IMR-90 (cell line): ENCODE data around the gene ASTN2. TPM values are rescaled to one million over a fixed set of nuclear protein-coding genes. Genes with fewer than 3 reads are reported as not detected.

Experiments
- ATAC-seq: fragments of 200-7000 bp; cut with Tn5 transposase; 2 replicates; pipeline ENCODE4 v1.9.1; 2020; ENCODE audit warnings: low read depth, mild to moderate bottlenecking, moderate library complexity
- BruUV-seq: library from RNA; stranded (reverse); fragments of 400-500 nt; replicated peaks from 2 replicates; lab custom pipeline; 2021; lab: Mats Ljungman, UMichigan
- CTCF ChIA-PET: fragments of 300-600 bp; formaldehyde crosslinking; extraction: SDS; loops from one replicate; lab custom pipeline; 2021; ENCODE audit warnings: antibody characterized with exemption; lab: Yijun Ruan, JAX
- POLR2A ChIA-PET: fragments of 300-600 bp; sonication (Branson Sonifier 250); formaldehyde crosslinking; loops from one replicate; lab custom pipeline; 2022; ENCODE audit warnings: antibody characterized with exemption; ENCODE audit not compliant: unreplicated experiment; lab: Charles Lee
- DNase-seq: peaks from one replicate; pipeline ENCODE4 v3.0.0; 2013
- H2AFZ ChIP-seq: replicated peaks from 2 replicates; pipeline ENCODE3; 2013; ENCODE audit warnings: low read length, mild to moderate bottlenecking; ENCODE audit not compliant: poor library complexity
- H2AK5ac ChIP-seq: 2 replicates; pipeline ENCODE4 v1.6.1; 2013; ENCODE audit warnings: low read depth, low read length, inconsistent platforms
- H2AK9ac ChIP-seq: replicated peaks from 2 replicates; pipeline ENCODE3; 2013; ENCODE audit warnings: mild to moderate bottlenecking, low read depth, low read length, moderate library complexity; ENCODE audit not compliant: poor library complexity
- H2BK120ac ChIP-seq: 2 replicates; pipeline ENCODE4 v1.6.1; 2013; ENCODE audit warnings: low read depth, low read length, inconsistent platforms
- H2BK15ac ChIP-seq: 3 replicates; pipeline ENCODE4 v1.6.1; 2013; ENCODE audit warnings: low read depth, low read length, inconsistent platforms
- H2BK20ac ChIP-seq: 2 replicates; pipeline ENCODE4 v1.6.1; 2013; ENCODE audit warnings: low read depth, mild to moderate bottlenecking, inconsistent platforms, low read length, moderate library complexity
- H2BK5ac ChIP-seq: 2 replicates; pipeline ENCODE4 v1.6.1; 2013; ENCODE audit warnings: mild to moderate bottlenecking, low read depth, low read length, inconsistent platforms; ENCODE audit not compliant: poor library complexity, severe bottlenecking
- H3K14ac ChIP-seq: replicated peaks from 2 replicates; pipeline ENCODE4 v1.6.1; 2013; ENCODE audit warnings: low read depth, low read length, inconsistent platforms
- H3K18ac ChIP-seq: 2 replicates; pipeline ENCODE4 v1.6.1; 2013; ENCODE audit warnings: low read depth, low read length, control low read depth
- H3K23ac ChIP-seq: 2 replicates; pipeline ENCODE4 v1.6.1; 2013; ENCODE audit warnings: low read depth, low read length, inconsistent platforms
- H3K27ac ChIP-seq: 2 replicates; pipeline ENCODE4 v1.5.1; 2013; ENCODE audit warnings: mild to moderate bottlenecking, control low read depth, low read length; ENCODE audit not compliant: insufficient read depth
- H3K27me3 ChIP-seq: 2 replicates; pipeline ENCODE4 v1.6.1; 2013; ENCODE audit warnings: low read length; ENCODE audit not compliant: control insufficient read depth, insufficient read depth
- H3K36me3 ChIP-seq: 2 replicates; pipeline ENCODE4 v1.6.1; 2013; ENCODE audit warnings: low read length, mixed read lengths; ENCODE audit not compliant: control insufficient read depth, insufficient read depth
- H3K4ac ChIP-seq: 2 replicates; pipeline ENCODE4 v1.6.1; 2013; ENCODE audit warnings: low read depth, low read length, inconsistent platforms
- H3K4me1 ChIP-seq: 2 replicates; pipeline ENCODE4 v1.6.1; 2013; ENCODE audit warnings: low read length, mixed read lengths; ENCODE audit not compliant: control insufficient read depth, insufficient read depth
- H3K4me2 ChIP-seq: 2 replicates; pipeline ENCODE4 v1.6.1; 2013; ENCODE audit warnings: low read depth, mild to moderate bottlenecking, control low read depth, low read length, moderate library complexity
- H3K4me3 ChIP-seq: 2 replicates; pipeline ENCODE4 v1.5.1; 2013; ENCODE audit warnings: low read depth, mild to moderate bottlenecking, control low read depth, low read length, moderate library complexity; ENCODE audit not compliant: insufficient read depth
- H3K56ac ChIP-seq: 2 replicates; pipeline ENCODE4 v1.6.1; 2013; ENCODE audit warnings: low read length, inconsistent platforms; ENCODE audit not compliant: insufficient read depth; ENCODE audit errors: extremely low read depth
- H3K79me1 ChIP-seq, 2 experiments: 2 replicates each; pipeline ENCODE4 v1.6.1; 2013; ENCODE audit warnings: low read length in 2 of 2, inconsistent platforms in 1 of 2, low read depth in 1 of 2
- H3K9ac ChIP-seq: 2 replicates; pipeline ENCODE4 v1.6.1; 2013; ENCODE audit warnings: low read depth, low read length, control low read depth
- H3K9me1 ChIP-seq: 2 replicates; pipeline ENCODE4 v1.6.1; 2013; ENCODE audit warnings: low read length, inconsistent platforms; ENCODE audit not compliant: insufficient read depth
- H3K9me3 ChIP-seq: 2 replicates; pipeline ENCODE4 v1.6.1; 2013; ENCODE audit warnings: low read length; ENCODE audit not compliant: control insufficient read depth, insufficient read depth
- H4K20me1 ChIP-seq: 2 replicates; pipeline ENCODE4 v1.6.1; 2013; ENCODE audit warnings: low read length, inconsistent platforms; ENCODE audit not compliant: insufficient read depth
- H4K5ac ChIP-seq: 2 replicates; pipeline ENCODE4 v1.6.1; 2013; ENCODE audit warnings: mild to moderate bottlenecking, low read depth, low read length, control low read depth
- H4K8ac ChIP-seq, 2 experiments: 2 replicates each; pipeline ENCODE4 v1.6.1; 2013; ENCODE audit warnings: low read depth in 2 of 2, low read length in 2 of 2, control low read depth in 1 of 2, inconsistent platforms in 1 of 2
- H4K91ac ChIP-seq: 2 replicates; pipeline ENCODE4 v1.6.1; 2013; ENCODE audit warnings: low read depth, low read length, inconsistent platforms; ENCODE audit not compliant: insufficient read depth
- BHLHE40 ChIP-seq: fragments of 150-350 bp; IDR thresholded peaks from 2 replicates; pipeline ENCODE4 v1.6.1; 2016; ENCODE audit warnings: mild to moderate bottlenecking, low read depth, low read length
- CEBPB ChIP-seq: IDR thresholded peaks from 2 replicates; pipeline ENCODE4 v1.6.1; 2012; ENCODE audit warnings: low read depth, low read length, improper control_type of control experiment
- CHD1 ChIP-seq: IDR thresholded peaks from 2 replicates; pipeline ENCODE4 v1.6.1; 2012; ENCODE audit warnings: low read depth, low read length, improper control_type of control experiment
- FOS ChIP-seq: fragments of 150-350 bp; IDR thresholded peaks from 2 replicates; pipeline ENCODE4 v1.6.1; 2016; ENCODE audit warnings: low read depth, low read length
- MAFK ChIP-seq: IDR thresholded peaks from 2 replicates; pipeline ENCODE4 v1.6.1; 2012; ENCODE audit warnings: low read depth, low read length, improper control_type of control experiment
- MAZ ChIP-seq: IDR thresholded peaks from 2 replicates; pipeline ENCODE4 v1.6.1; 2012; ENCODE audit warnings: low read depth, mild to moderate bottlenecking, low read length, improper control_type of control experiment, moderate library complexity, borderline replicate concordance
- MXI1 ChIP-seq: IDR thresholded peaks from 2 replicates; pipeline ENCODE4 v1.6.1; 2012; ENCODE audit warnings: low read depth, mild to moderate bottlenecking, low read length, moderate library complexity, borderline replicate concordance
- POLR2A ChIP-seq: IDR thresholded peaks from 2 replicates; pipeline ENCODE4 v1.6.1; 2012; ENCODE audit warnings: mild to moderate bottlenecking, low read depth, low read length
- RAD21 ChIP-seq: IDR thresholded peaks from 2 replicates; pipeline ENCODE4 v1.6.1; 2012; ENCODE audit warnings: low read length, improper control_type of control experiment
- RCOR1 ChIP-seq: IDR thresholded peaks from 2 replicates; pipeline ENCODE4 v1.6.1; 2012; ENCODE audit warnings: mild to moderate bottlenecking, low read length, improper control_type of control experiment; ENCODE audit not compliant: insufficient replicate concordance
- RFX5 ChIP-seq: IDR thresholded peaks from 2 replicates; pipeline ENCODE4 v1.8.0; 2012; ENCODE audit warnings: low read depth, mild to moderate bottlenecking, low read length, moderate library complexity
- SMC3 ChIP-seq: fragments of 150-350 bp; IDR thresholded peaks from 2 replicates; pipeline ENCODE4 v1.6.1; 2016; ENCODE audit warnings: low read depth, mild to moderate bottlenecking, antibody characterized with exemption, low read length, moderate library complexity
- WGBS, 2 experiments: methylation state at CpG; one replicate each; pipeline versions ENCODE4 v1.1.5 to v1.1.7; 2013; ENCODE audit warnings: missing lambda C conversion rate in 2 of 2; ENCODE audit not compliant: insufficient read length in 1 of 2; ENCODE audit errors: extremely low coverage in 2 of 2; 5-methylcytosine and 5-hydroxymethylcytosine counted together
- dilution Hi-C: fragments of 300-500 bp; cut with HindIII; formaldehyde crosslinking; loops from one replicate; pipeline ENCODE4 v1.14.3; 2018; ENCODE audit warnings: low sequenced_read_pairs; ENCODE audit not compliant: unreplicated experiment
- in situ Hi-C: fragments of 300-500 bp; cut with MboI; formaldehyde crosslinking; loops from 3 replicates; pipeline ENCODE4 v1.14.3; 2019; ENCODE audit warnings: low sequenced_read_pairs, inconsistent platforms, mixed read lengths
- intact Hi-C: fragments of 100-400 bp; cut with micrococcal nuclease; formaldehyde crosslinking; loops from 2 replicates; pipeline ENCODE4 v1.10.0; 2022
- polyA plus RNA-seq, 3 experiments: library from polyadenylated mRNA; depleted of rRNA; stranded (reverse); fragments of >200 nt; gene quantifications; 2 replicates each; pipeline ENCODE4 v1.2.3, GENCODE V29; 2012; ENCODE audit warnings: low replicate concordance in 1 of 3
- total RNA-seq: library from RNA; depleted of rRNA; stranded (reverse); fragments of >200 nt; gene quantifications from 2 replicates; pipeline ENCODE4 v1.2.3, GENCODE V29; 2012
- TF ChIP-seq, protein P1 (sequence below): conservative IDR thresholded peaks from 2 replicates; pipeline ENCODE4 v1.5.1; 2012; ENCODE audit warnings: mild to moderate bottlenecking, low read depth, low read length, improper control_type of control experiment
- TF ChIP-seq, protein P2 (sequence below): fragments of 150-350 bp; IDR thresholded peaks from 2 replicates; pipeline ENCODE4 v1.6.1; 2016; ENCODE audit warnings: low read depth, mild to moderate bottlenecking, low read length, moderate library complexity, borderline replicate concordance
- TF ChIP-seq, protein P3 (sequence below): fragments of 150-350 bp; IDR thresholded peaks from 2 replicates; pipeline ENCODE4 v1.6.1; 2017; ENCODE audit warnings: mild to moderate bottlenecking, antibody characterized with exemption, low read length, low read depth

The ASTN2 gene
- total and polyA plus RNA-seq, 2 of the 4 experiments (the other 2 are of a cell fraction), result 3.8 to 6.8 TPM

DNA sequence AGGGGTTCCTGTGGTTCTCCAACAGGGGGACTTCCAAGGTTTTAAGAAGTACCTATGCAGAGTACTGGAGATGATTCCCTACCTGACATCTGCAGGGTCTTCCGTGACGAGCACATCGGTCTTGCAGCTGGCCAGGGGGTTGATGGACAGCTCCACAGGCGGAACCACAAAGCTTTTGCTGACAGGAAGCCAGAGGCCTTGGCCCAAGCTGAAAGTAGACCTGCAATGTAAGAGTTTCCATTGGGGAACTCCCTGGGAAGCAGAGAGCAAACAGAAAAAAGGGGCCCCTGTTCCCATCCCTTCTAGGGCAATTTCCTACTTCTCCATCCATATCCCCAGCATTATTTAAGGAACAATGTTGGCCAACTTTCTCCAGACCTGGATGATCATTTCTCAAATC lies 439.7 kb downstream of the ASTN2 start:
- in situ Hi-C loops, result no loop called here
- Histone ChIP-seq H3K14ac (no peak overlapping the region), H2AK5ac (no peak overlapping the region), H3K9me3 (no peaks in the 10 kb centered on the region), H3K18ac (no peak overlapping the region), H3K9ac (no peak overlapping the region), H3K27me3 (no peaks in the 10 kb centered on the region), H2AFZ (no peak overlapping the region), H4K91ac (no peak overlapping the region), H3K4me2 (no peak overlapping the region), H3K27ac (no peak overlapping the region), H2BK120ac (no peak overlapping the region), H2BK20ac (no peak overlapping the region), H3K4me3 (no peak overlapping the region), H3K4ac (no peak overlapping the region), H4K5ac (no peak overlapping the region), H3K4me1 (no peaks in the 10 kb centered on the region), H3K56ac (no peak overlapping the region), H3K36me3 (no peaks in the 10 kb centered on the region), H2BK5ac (no peak overlapping the region), H3K9me1 (no peaks in the 10 kb centered on the region), H2AK9ac (no peak overlapping the region), H3K79me1 (no peaks in the 10 kb centered on the region), H4K8ac (no peak overlapping the region), H2BK15ac (no peak overlapping the region), H4K20me1 (no peaks in the 10 kb centered on the region), H3K23ac (no peak overlapping the region)
- ChIA-PET CTCF (no interaction called here), POLR2A (no interaction called here)
- intact Hi-C loops, result no loop called here
- WGBS, 2 experiments, result 90% methylated on average over 2 of the region's 4 CpGs; no CpG with 5 or more reads in 1 of the 2 experiments
- BruUV-seq, result no TSS peak
- dilution Hi-C loops, result no loop called here
- DNase-seq (no peak), ATAC-seq (no peak)
- TF ChIP-seq, protein P1, sequence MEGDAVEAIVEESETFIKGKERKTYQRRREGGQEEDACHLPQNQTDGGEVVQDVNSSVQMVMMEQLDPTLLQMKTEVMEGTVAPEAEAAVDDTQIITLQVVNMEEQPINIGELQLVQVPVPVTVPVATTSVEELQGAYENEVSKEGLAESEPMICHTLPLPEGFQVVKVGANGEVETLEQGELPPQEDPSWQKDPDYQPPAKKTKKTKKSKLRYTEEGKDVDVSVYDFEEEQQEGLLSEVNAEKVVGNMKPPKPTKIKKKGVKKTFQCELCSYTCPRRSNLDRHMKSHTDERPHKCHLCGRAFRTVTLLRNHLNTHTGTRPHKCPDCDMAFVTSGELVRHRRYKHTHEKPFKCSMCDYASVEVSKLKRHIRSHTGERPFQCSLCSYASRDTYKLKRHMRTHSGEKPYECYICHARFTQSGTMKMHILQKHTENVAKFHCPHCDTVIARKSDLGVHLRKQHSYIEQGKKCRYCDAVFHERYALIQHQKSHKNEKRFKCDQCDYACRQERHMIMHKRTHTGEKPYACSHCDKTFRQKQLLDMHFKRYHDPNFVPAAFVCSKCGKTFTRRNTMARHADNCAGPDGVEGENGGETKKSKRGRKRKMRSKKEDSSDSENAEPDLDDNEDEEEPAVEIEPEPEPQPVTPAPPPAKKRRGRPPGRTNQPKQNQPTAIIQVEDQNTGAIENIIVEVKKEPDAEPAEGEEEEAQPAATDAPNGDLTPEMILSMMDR, result no peak
- TF ChIP-seq CEBPB, result no peak
- TF ChIP-seq RFX5, result no peak
- TF ChIP-seq, protein P2, sequence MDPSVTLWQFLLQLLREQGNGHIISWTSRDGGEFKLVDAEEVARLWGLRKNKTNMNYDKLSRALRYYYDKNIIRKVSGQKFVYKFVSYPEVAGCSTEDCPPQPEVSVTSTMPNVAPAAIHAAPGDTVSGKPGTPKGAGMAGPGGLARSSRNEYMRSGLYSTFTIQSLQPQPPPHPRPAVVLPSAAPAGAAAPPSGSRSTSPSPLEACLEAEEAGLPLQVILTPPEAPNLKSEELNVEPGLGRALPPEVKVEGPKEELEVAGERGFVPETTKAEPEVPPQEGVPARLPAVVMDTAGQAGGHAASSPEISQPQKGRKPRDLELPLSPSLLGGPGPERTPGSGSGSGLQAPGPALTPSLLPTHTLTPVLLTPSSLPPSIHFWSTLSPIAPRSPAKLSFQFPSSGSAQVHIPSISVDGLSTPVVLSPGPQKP, result no peak
- no peak for TF ChIP-seq CHD1
- TF ChIP-seq FOS, result no peak
- TF ChIP-seq POLR2A, result no peak
- TF ChIP-seq, protein P3, sequence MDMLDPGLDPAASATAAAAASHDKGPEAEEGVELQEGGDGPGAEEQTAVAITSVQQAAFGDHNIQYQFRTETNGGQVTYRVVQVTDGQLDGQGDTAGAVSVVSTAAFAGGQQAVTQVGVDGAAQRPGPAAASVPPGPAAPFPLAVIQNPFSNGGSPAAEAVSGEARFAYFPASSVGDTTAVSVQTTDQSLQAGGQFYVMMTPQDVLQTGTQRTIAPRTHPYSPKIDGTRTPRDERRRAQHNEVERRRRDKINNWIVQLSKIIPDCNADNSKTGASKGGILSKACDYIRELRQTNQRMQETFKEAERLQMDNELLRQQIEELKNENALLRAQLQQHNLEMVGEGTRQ, result no peak
- TF ChIP-seq SMC3, result no peak
- no peak for TF ChIP-seq MXI1
- TF ChIP-seq BHLHE40, result no peak
- TF ChIP-seq MAFK, result no peak
- TF ChIP-seq MAZ, result no peak
- no peak for TF ChIP-seq RCOR1
- no peak for TF ChIP-seq RAD21
